NCI-H1048 (cell line): ENCODE measurements around the gene PLD2.
"Not testable (repeated sequence)": the region's sequence is repeated elsewhere in the genome, so short reads cannot be mapped to it uniquely, and the experiment has no call there.

ENCODE experiments used
- DNase-seq: peaks from one replicate; lab custom pipeline; 2025; lab: John Stamatoyannopoulos, UW

PLD2 gene

DNA sequence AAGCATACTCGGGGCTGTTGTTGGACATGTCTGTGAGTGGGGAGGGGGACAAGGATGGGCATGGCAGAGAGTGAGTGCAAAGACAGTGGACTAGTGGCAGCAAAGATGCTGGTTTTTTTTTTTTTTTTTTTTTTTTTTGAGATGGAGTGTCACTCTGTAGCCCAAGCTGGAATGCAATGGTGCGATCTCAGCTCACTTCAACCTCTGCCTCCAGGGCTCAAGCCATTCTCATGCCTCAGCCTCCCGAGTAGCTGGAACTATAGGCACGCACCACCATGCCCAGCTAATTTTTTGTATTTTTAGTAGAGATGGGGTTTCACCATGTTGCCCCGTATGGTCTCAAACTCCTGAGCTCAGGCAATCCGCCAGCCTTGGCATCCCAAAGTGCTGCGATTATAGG, 50.4 kb downstream of the PLD2 start:
- DNase-seq, result not testable (repeated sequence)

DNA sequence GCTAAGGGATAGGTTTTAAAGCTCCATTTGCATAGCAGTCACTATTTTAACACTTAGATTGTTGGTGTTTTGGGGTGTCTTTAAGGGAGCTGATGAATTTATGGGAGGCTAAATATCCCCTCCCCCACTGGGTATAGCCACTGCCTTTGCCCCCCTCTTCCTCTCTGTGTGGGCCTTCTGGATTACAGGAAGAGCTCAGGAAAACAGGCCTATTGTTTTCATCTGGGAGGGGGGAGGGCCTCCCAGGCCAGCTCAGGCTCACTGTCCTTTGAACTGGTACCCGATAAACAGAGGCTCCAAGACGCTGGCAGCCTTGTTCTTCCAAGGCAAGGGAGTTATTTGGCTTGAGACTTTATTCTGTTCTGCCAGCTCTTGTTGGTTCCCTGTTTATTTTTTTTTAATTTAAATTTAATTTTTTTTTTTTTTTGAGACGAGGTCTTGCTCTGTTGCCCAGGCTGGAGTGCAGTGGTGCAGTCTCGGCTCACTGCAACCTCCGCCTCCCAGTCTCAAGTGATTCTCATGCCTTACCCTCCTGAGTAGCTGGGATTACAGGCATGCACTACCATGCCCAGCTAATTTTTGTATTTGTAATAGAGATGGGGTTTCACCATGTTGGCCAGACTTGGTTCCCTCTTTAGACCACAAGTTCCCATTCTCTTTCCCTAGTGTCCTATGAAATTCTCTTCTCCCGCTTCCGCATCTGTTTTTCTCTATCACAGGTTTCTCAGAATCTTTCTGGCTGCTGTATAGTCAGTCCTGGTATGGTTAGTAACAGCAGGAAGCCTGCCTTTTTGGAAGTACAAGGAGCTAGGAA, 51.3 kb downstream of the PLD2 start:
- DNase-seq, result no peak

- no peak for DNase-seq
These were observed 51.9 kb downstream of the PLD2 start for GRCh38 chr17:4858882-4859260.

- no peak for DNase-seq
These were observed 53.1 kb downstream of the PLD2 start for GRCh38 chr17:4859816-4860625.

- DNase-seq, result no peak
These were observed 53.7 kb downstream of the PLD2 start for GRCh38 chr17:4860651-4861050.

DNA sequence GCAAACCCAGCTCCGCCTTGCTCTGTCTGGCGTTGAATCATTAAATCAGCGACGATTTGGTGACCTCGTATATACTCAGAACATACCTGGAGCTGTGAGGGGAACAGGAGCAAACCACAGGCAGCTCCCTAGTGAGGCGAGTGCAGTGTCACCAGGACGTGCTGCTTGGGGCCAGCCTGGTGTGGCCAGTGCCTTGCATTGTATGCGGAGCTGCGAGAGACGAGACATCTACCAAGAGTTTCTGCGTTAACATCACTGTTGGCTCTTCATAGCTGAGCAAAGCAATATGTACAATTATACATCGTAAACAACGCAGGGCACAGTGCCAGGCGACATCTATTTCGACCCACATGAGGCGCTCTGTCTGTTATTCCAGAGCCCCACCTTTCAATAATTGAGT, 54.1 kb downstream of the PLD2 start:
- no peak for DNase-seq

- DNase-seq, result no peak
These were observed 55.8 kb downstream of the PLD2 start for GRCh38 chr17:4862720-4863119.

- no peak for DNase-seq
These were observed 56.4 kb downstream of the PLD2 start for GRCh38 chr17:4863321-4863720.

- not testable (repeated sequence) for DNase-seq
These were observed 60.6 kb downstream of the PLD2 start for GRCh38 chr17:4867535-4867934.

DNA sequence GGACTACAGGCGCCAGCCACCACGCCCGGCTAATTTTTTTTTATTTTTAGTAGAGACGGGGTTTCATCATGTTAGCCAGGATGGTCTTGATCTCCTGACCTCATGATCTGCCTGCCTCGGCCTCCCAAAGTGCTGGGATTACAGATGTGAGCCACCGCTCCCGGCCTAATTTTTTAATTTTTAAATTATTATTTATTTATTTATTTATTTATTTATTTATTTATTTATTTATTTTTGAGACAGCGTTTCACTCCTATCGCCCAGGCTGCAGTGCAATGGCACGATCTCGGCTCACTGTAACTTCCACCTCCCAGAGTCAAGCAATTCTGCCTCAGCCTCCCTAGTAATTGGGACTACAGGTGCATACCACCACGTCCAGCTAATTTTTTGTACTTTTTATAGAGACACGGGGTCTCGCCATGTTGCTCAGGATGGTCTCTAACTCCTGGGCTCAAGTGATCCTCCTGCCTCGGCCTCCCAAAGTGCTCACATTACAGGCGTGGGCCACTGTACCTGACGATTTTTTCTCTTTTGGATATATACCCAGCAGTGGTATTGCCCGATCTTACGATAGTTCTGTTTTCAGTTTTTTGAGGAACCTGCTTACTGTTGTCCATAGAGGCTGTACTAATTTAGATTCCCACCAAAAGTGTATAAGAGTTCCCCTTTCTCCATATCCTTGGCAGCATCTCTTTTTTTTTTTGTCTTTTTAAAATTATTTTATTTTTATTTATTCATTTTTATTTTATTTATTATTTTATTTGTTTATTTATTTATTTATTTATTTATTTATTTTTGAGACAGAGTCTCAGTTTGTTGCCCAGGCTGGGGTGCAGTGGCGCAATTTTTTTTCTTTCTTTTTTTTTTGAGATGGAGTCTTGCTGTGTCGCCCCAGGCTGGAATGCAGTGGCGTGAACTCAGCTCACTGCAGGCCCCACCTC, 62.4 kb downstream of the PLD2 start:
- DNase-seq, result not testable (repeated sequence)

GRCh38 chr17:4870855-4871254, 63.9 kb downstream of the PLD2 start:
- DNase-seq, result no peak

GRCh38 chr17:4872786-4873185, 65.8 kb downstream of the PLD2 start:
- DNase-seq, result no peak
